HUDEP-2 (cell line): ENCODE measurements around the gene ZFYVE21.
A peak's percentile ranks its signal among the peaks of the same experiment; 100 is the strongest.
"Not testable (repeated sequence)": the region's sequence is repeated elsewhere in the genome, so short reads cannot be mapped to it uniquely, and the experiment has no call there.

Experiments
- DNase-seq, 76 experiments: peaks; one replicate each; lab custom pipeline; 2025; ENCODE audit not compliant: unreplicated experiment in 76 of 76; lab: John Stamatoyannopoulos, UW

Gene ZFYVE21

GRCh38 chr14:103691655-103692054 is 24.0 kb upstream of the ZFYVE21 start:
- DNase-seq = not testable (repeated sequence)

GRCh38 chr14:103692159-103692558 is 23.5 kb upstream of the ZFYVE21 start:
- no peak for DNase-seq

GRCh38 chr14:103692871-103693270 is 22.7 kb upstream of the ZFYVE21 start:
- no peak for DNase-seq

- DNase-seq = peak in 1 of 76 experiments; percentile 8
Observed at GRCh38 chr14:103693515-103693914, 22.1 kb upstream of the ZFYVE21 start.

GRCh38 chr14:103694572-103695026 is 21.0 kb upstream of the ZFYVE21 start:
- no peak for DNase-seq

- DNase-seq = no peak
Observed at GRCh38 chr14:103695296-103696069, 20.1 kb upstream of the ZFYVE21 start.

GRCh38 chr14:103696070-103696402 is 19.6 kb upstream of the ZFYVE21 start:
- no peak for DNase-seq

- DNase-seq = no peak
Observed at GRCh38 chr14:103696466-103697071, 19.0 kb upstream of the ZFYVE21 start.

- DNase-seq = no peak
Observed at GRCh38 chr14:103697206-103697602, 18.4 kb upstream of the ZFYVE21 start.

GRCh38 chr14:103697603-103698379 is 17.8 kb upstream of the ZFYVE21 start:
- no peak for DNase-seq

- DNase-seq = no peak
Observed at GRCh38 chr14:103698380-103699260, 17.0 kb upstream of the ZFYVE21 start.

GRCh38 chr14:103699261-103699661 is 16.3 kb upstream of the ZFYVE21 start:
- no peak for DNase-seq

GRCh38 chr14:103699901-103700752 is 15.5 kb upstream of the ZFYVE21 start:
- DNase-seq = no peak

- no peak for DNase-seq
Observed at GRCh38 chr14:103700753-103701490, 14.7 kb upstream of the ZFYVE21 start.

- no peak for DNase-seq
Observed at GRCh38 chr14:103702095-103702494, 13.5 kb upstream of the ZFYVE21 start.

GRCh38 chr14:103702497-103703432 is 12.8 kb upstream of the ZFYVE21 start:
- no peak for DNase-seq

GRCh38 chr14:103703433-103704385 is 11.9 kb upstream of the ZFYVE21 start:
- no peak for DNase-seq
